K562 (cell line): ENCODE measurements around the gene LRRC3B. TPM values are rescaled to one million over a fixed set of nuclear protein-coding genes. Genes with fewer than 3 reads are reported as not detected.

Experiments used
- ATAC-seq: fragments of 200-7000 bp; cut with Tn5 transposase; 3 replicates; pipeline ENCODE4 v1.9.1; 2020; ENCODE audit warnings: moderate library complexity
- BruUV-seq: library from RNA; stranded (reverse); fragments of 400-500 nt; replicated peaks from 2 replicates; lab custom pipeline; 2021; lab: Mats Ljungman, UMichigan
- CTCF ChIA-PET: fragments of 300-600 bp; formaldehyde crosslinking; extraction: SDS; loops from one replicate; lab custom pipeline; 2021; ENCODE audit warnings: low intra/inter-chr PET ratio; lab: Yijun Ruan, JAX
- POLR2A ChIA-PET: fragments of 300-600, 350-650 bp; sonication (Branson Sonifier 250); formaldehyde crosslinking; extraction: SDS; loops from one replicate; lab custom pipeline; 2021; ENCODE audit warnings: antibody characterized with exemption, inconsistent platforms; lab: Yijun Ruan, JAX
- DNase-seq, 4 experiments: peaks; one replicate each; pipeline versions ENCODE4 v3.0.0 to v3.0.0-alpha.2; 2011 to 2018; ENCODE audit warnings: low spot score in 3 of 4, mixed read lengths in 3 of 4; ENCODE audit errors: extremely low read depth in 1 of 4
- FAIRE-seq: peaks from 2 replicates; lab custom pipeline; 2011; peaks lifted over from hg19 to GRCh38; lab: Jason Lieb, UNC
- H2AFZ ChIP-seq: 2 replicates; pipeline ENCODE4 v1.6.0; 2011; ENCODE audit warnings: low read depth, low read length, control low read depth, inconsistent platforms
- H3K27ac ChIP-seq: fragments of 200-600 bp; 3 replicates; pipeline ENCODE4 v1.8.0; 2011; ENCODE audit warnings: low read depth, mild to moderate bottlenecking, control low read depth, inconsistent platforms, low read length, moderate library complexity, mixed read lengths; ENCODE audit errors: extremely low read depth
- H3K27me3 ChIP-seq, 2 experiments: fragments of 300-600 bp in 1 of 2; 2 replicates in 1 of 2; 3 replicates in 1 of 2; pipeline versions ENCODE4 v1.6.0 to v1.8.0; 2011; ENCODE audit warnings: inconsistent platforms in 2 of 2, low read length in 2 of 2, mild to moderate bottlenecking in 1 of 2, mixed read lengths in 1 of 2, moderate library complexity in 1 of 2; ENCODE audit not compliant: control insufficient read depth in 2 of 2, insufficient read depth in 2 of 2
- H3K36me3 ChIP-seq: fragments of 300-600 bp; 3 replicates; pipeline ENCODE4 v1.8.0; 2011; ENCODE audit warnings: mild to moderate bottlenecking, low read length, inconsistent platforms; ENCODE audit not compliant: control insufficient read depth, insufficient read depth
- H3K4me1 ChIP-seq, 2 experiments: fragments of 200-600 bp in 1 of 2; replicated peaks in 1 of 2; 2 replicates in 1 of 2; 3 replicates in 1 of 2; pipeline versions ENCODE4 v1.5.1 to v1.8.0; 2011; ENCODE audit warnings: inconsistent platforms in 2 of 2, low read length in 2 of 2, mild to moderate bottlenecking in 1 of 2, mixed read lengths in 1 of 2, moderate library complexity in 1 of 2; ENCODE audit not compliant: control insufficient read depth in 2 of 2, insufficient read depth in 2 of 2
- H3K4me2 ChIP-seq: 2 replicates; pipeline ENCODE4 v1.6.1; 2011; ENCODE audit warnings: low read length, control low read depth, inconsistent platforms, mixed read lengths; ENCODE audit not compliant: insufficient read depth
- H3K4me3 ChIP-seq: fragments of 200-600 bp; sonication (generic), shearing (Covaris generic); 2 replicates; pipeline ENCODE4 v1.5.1; 2016; ENCODE audit warnings: control low read depth, inconsistent platforms
- H3K79me2 ChIP-seq: fragments of 200-600 bp; 3 replicates; pipeline ENCODE4 v1.8.0; 2011; ENCODE audit warnings: low read length, inconsistent platforms; ENCODE audit not compliant: control insufficient read depth, insufficient read depth
- H3K9ac ChIP-seq, 2 experiments: 2 replicates each; pipeline versions ENCODE4 v1.6.0 to v1.6.1; 2011; ENCODE audit warnings: low read depth in 2 of 2, low read length in 2 of 2, control low read depth in 1 of 2, inconsistent platforms in 1 of 2, mild to moderate bottlenecking in 1 of 2, mixed read lengths in 1 of 2; ENCODE audit not compliant: insufficient read depth in 1 of 2
- H3K9me1 ChIP-seq: one replicate; pipeline ENCODE4 v1.6.0; 2011; ENCODE audit warnings: inconsistent platforms, mild to moderate bottlenecking, low read length, moderate library complexity; ENCODE audit not compliant: control insufficient read depth, insufficient read depth
- H3K9me3 ChIP-seq: replicated peaks from 2 replicates; pipeline ENCODE4 v1.5.1; 2011; ENCODE audit warnings: low read depth, low read length, inconsistent platforms; ENCODE audit not compliant: control insufficient read depth, insufficient read depth
- H4K20me1 ChIP-seq: replicated peaks from 2 replicates; pipeline ENCODE4 v1.6.1; 2011; ENCODE audit warnings: low read length, inconsistent platforms, mixed read lengths; ENCODE audit not compliant: control insufficient read depth, insufficient read depth
- CREBBP ChIP-seq: IDR thresholded peaks from one replicate; pipeline ENCODE4 v1.6.1; 2012; ENCODE audit warnings: low read depth, mild to moderate bottlenecking, control low read depth, inconsistent platforms, low read length
- FOXO4 ChIP-seq: fragments of 450-650 bp; formaldehyde crosslinking; IDR thresholded peaks from 2 replicates; pipeline ENCODE4 v1.4.0; 2020; ENCODE audit warnings: mild to moderate bottlenecking, moderate library complexity
- GATAD2B ChIP-seq: fragments of 450-650 bp; IDR thresholded peaks from 2 replicates; pipeline ENCODE4 v1.6.1; 2017; ENCODE audit warnings: mild to moderate bottlenecking, borderline replicate concordance
- MTA1 ChIP-seq: fragments of 450-650 bp; IDR thresholded peaks from 2 replicates; pipeline ENCODE4 v1.6.1; 2017; ENCODE audit warnings: borderline replicate concordance
- NEUROD1 ChIP-seq: fragments of 150-350 bp; IDR thresholded peaks from 2 replicates; pipeline ENCODE4 v1.6.1; 2014; ENCODE audit warnings: borderline replicate concordance, low read length, low read depth; ENCODE audit not compliant: partially characterized antibody
- SREBF1 ChIP-seq: fragments of 150-350 bp; IDR thresholded peaks from 2 replicates; pipeline ENCODE4 v1.6.1; 2014; ENCODE audit warnings: antibody characterized with exemption, low read depth, low read length, borderline replicate concordance
- TAF1 ChIP-seq: IDR thresholded peaks from 2 replicates; pipeline ENCODE4 v1.6.1; 2011; ENCODE audit warnings: mild to moderate bottlenecking, low read length, moderate library complexity; ENCODE audit not compliant: insufficient read depth, control insufficient read depth, severe bottlenecking; ENCODE audit errors: extremely low read depth
- ZNF507 ChIP-seq: conservative IDR thresholded peaks from 2 replicates; pipeline ENCODE4 v1.6.1; 2017; ENCODE audit warnings: missing genetic modification characterization, missing compliant biosample characterization
- WGBS: fragments of 100-300 bp; shearing (Covaris generic); methylation state at CpG from one replicate; pipeline ENCODE4 v1.1.6; 2016; ENCODE audit warnings: low coverage, mixed read lengths; ENCODE audit not compliant: insufficient coverage; ENCODE audit errors: missing lambda C conversion rate; 5-methylcytosine and 5-hydroxymethylcytosine counted together
- in situ Hi-C: fragments of 300-500 bp; cut with MboI; formaldehyde crosslinking; loops from 4 replicates; pipeline ENCODE4 v1.15.0; 2018; ENCODE audit warnings: inconsistent platforms, mixed read lengths
- intact Hi-C: fragments of 100-400 bp; cut with micrococcal nuclease; formaldehyde crosslinking; loops from 2 replicates; pipeline ENCODE4 v1.14.2; 2022
- polyA plus RNA-seq, 8 experiments: library from polyadenylated mRNA; depleted of rRNA in 4 of 8; stranded (reverse) in 5 of 8; unstranded in 3 of 8; fragments of >200 nt; fragmentation: Nextera tagmentation in 2 of 8; fragmentation: Illumina TruSeq in 1 of 8; extraction: Ambion mirVana in 2 of 8; extraction: Trizol in 1 of 8; gene quantifications; 2 replicates each; pipeline versions ENCODE4 v1.2.1 to v1.2.3, GENCODE V29; 2011 to 2014; ENCODE audit warnings: inconsistent platforms in 1 of 8, missing spikeins in 1 of 8
- total RNA-seq, 7 experiments: library from RNA; depleted of rRNA in 6 of 7; stranded (reverse); fragments of >200 nt in 6 of 7; fragmentation: Illumina TruSeq in 2 of 7; extraction: Trizol in 2 of 7; gene quantifications; 2 replicates each; pipeline versions ENCODE4 v1.2.1 to v1.2.3, GENCODE V29; 2011 to 2021; ENCODE audit warnings: low replicate concordance in 1 of 7
- TF ChIP-seq, protein P1 (sequence below): sonication (generic); formaldehyde crosslinking; IDR thresholded peaks from 2 replicates; pipeline ENCODE4 v1.9.0; 2022; ENCODE audit warnings: mild to moderate bottlenecking, missing genetic modification reagents

The LRRC3B gene
- total and polyA plus RNA-seq, 9 of the 15 experiments (the other 6 are each of a cell fraction or from before 2014, with no cell fraction given): under 0.01 to 0.33 TPM; not detected in 7

- TF ChIP-seq FOXO4 (CRISPR knock-in tag): no peak
- TF ChIP-seq TAF1: no peak
- no peak for TF ChIP-seq GATAD2B
Observed at GRCh38 chr3:26715431-26715830, 92.9 kb downstream of the LRRC3B start (continued).

DNA sequence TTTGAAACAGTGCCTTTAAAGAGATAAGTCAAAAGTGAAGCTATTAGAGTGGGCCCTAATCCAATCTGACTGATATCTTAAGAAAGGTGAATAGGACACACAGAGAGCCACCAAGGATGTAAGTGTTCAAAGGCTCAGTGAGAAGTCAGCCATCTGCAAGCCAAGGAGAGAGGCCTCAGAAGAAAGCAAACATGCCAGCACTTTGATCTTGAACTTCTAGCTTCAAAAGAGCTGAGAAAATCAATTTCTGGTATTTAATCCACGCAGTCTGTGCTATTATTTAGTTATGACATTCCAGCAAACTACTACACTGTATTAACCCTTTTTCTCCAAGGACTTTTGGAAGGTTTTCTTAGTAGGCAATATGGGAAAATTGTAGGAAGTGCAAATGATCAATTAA, 95.7 kb downstream of the LRRC3B start:
- TF ChIP-seq SREBF1 (no peak), NEUROD1 (no peak), CREBBP (no peak), ZNF507 (no peak), MTA1 (no peak)
- TF ChIP-seq, protein P1, sequence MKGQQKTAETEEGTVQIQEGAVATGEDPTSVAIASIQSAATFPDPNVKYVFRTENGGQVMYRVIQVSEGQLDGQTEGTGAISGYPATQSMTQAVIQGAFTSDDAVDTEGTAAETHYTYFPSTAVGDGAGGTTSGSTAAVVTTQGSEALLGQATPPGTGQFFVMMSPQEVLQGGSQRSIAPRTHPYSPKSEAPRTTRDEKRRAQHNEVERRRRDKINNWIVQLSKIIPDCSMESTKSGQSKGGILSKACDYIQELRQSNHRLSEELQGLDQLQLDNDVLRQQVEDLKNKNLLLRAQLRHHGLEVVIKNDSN (CRISPR knock-in tag): no peak
- intact Hi-C loops: no loop called here
- no peak overlapping the region for H3K4me3 ChIP-seq
- WGBS: 0% methylated on average over 1 of the region's 1 CpG
- in situ Hi-C loops: no loop called here
- CTCF ChIA-PET: no interaction called here
- DNase-seq: no peak
- no peaks in the 10 kb centered on the region for H3K27me3 ChIP-seq
- H3K4me2 ChIP-seq: no peak overlapping the region
- BruUV-seq: no TSS peak
- ATAC-seq: no peak
- FAIRE-seq: no peak
- no peaks in the 10 kb centered on the region for H3K36me3 ChIP-seq
- no peak overlapping the region for H2AFZ ChIP-seq
- H3K27ac ChIP-seq: no peak overlapping the region
- H4K20me1 ChIP-seq: no peaks in the 10 kb centered on the region
- no peaks in the 10 kb centered on the region for H3K9me1 ChIP-seq
- H3K4me1 ChIP-seq: no peaks in the 10 kb centered on the region
- no peak overlapping the region for H3K9ac ChIP-seq
- POLR2A ChIA-PET: no interaction called here
- H3K9me3 ChIP-seq: peaks cover 2% of the 10 kb centered on the region; the same call in 1 of the 2 replicates
- H3K79me2 ChIP-seq: no peaks in the 10 kb centered on the region
